Endodermal cell (in vitro differentiated cells): ENCODE measurements around the gene OXSR1. TPM values are rescaled to one million over a fixed set of nuclear protein-coding genes. Genes with fewer than 3 reads are reported as not detected.

Source experiments
- DNase-seq: peaks from one replicate; pipeline ENCODE4 v3.0.0-alpha.2; 2017
- H3K27ac ChIP-seq: 2 replicates; pipeline ENCODE4 v1.5.1; 2013; ENCODE audit warnings: mild to moderate bottlenecking, low read depth, low read length, moderate library complexity
- H3K27me3 ChIP-seq: 2 replicates; pipeline ENCODE4 v1.6.1; 2013; ENCODE audit warnings: mild to moderate bottlenecking, low read length, moderate library complexity; ENCODE audit not compliant: insufficient read depth, control insufficient read depth, poor library complexity, severe bottlenecking
- H3K36me3 ChIP-seq: 2 replicates; pipeline ENCODE4 v1.7.0; 2013; ENCODE audit warnings: mild to moderate bottlenecking, low read length, moderate library complexity; ENCODE audit not compliant: control insufficient read depth, insufficient read depth
- H3K4me1 ChIP-seq: one replicate; pipeline ENCODE4 v1.7.0; 2013; ENCODE audit warnings: low read length; ENCODE audit not compliant: control insufficient read depth, insufficient read depth
- H3K4me3 ChIP-seq: 2 replicates; pipeline ENCODE4 v1.5.1; 2013; ENCODE audit warnings: mild to moderate bottlenecking, low read length, moderate library complexity
- H3K9ac ChIP-seq: 2 replicates; pipeline ENCODE4 v1.6.1; 2013; ENCODE audit warnings: mild to moderate bottlenecking, low read length, moderate library complexity; ENCODE audit not compliant: poor library complexity, severe bottlenecking; ENCODE audit errors: extremely low read depth
- H3K9me3 ChIP-seq: 2 replicates; pipeline ENCODE4 v1.6.1; 2013; ENCODE audit warnings: mild to moderate bottlenecking, low read length, moderate library complexity; ENCODE audit not compliant: control insufficient read depth
- H3K27ac Mint-ChIP-seq: 2 replicates; pipeline ENCODE4 v1.8.0; 2020; ENCODE audit warnings: mixed read lengths
- H3K27me3 Mint-ChIP-seq: 2 replicates; pipeline ENCODE4 v1.8.0; 2021; ENCODE audit warnings: mild to moderate bottlenecking, mixed read lengths; ENCODE audit not compliant: insufficient read depth
- H3K36me3 Mint-ChIP-seq: 2 replicates; pipeline ENCODE4 v1.8.0; 2020; ENCODE audit warnings: low read depth, mixed read lengths
- H3K4me1 Mint-ChIP-seq: 2 replicates; pipeline ENCODE4 v1.8.0; 2020; ENCODE audit warnings: mixed read lengths
- H3K4me3 Mint-ChIP-seq: 2 replicates; pipeline ENCODE4 v1.8.0; 2020; ENCODE audit warnings: mild to moderate bottlenecking, moderate library complexity, mixed read lengths
- H3K9me3 Mint-ChIP-seq: 2 replicates; pipeline ENCODE4 v1.8.0; 2020; ENCODE audit warnings: mild to moderate bottlenecking, mixed read lengths
- WGBS, 2 experiments: methylation state at CpG; one replicate each; pipeline versions ENCODE4 v1.1.5 to v1.1.7; 2013; ENCODE audit warnings: missing lambda C conversion rate in 2 of 2, mixed read lengths in 1 of 2; ENCODE audit not compliant: insufficient coverage in 1 of 2, insufficient read length in 1 of 2; 5-methylcytosine and 5-hydroxymethylcytosine counted together
- total RNA-seq, 2 donors: library from RNA; stranded (reverse); fragmentation: NEBNext Ultra II Directional in 1 of 2; extraction: Animal tissue kit (Norgen Biotek cat#: 25700) in 1 of 2; gene quantifications; 2 replicates in 1 of 2; 3 replicates in 1 of 2; pipeline ENCODE4 v1.2.1, GENCODE V29; 2021
- TF ChIP-seq, protein P1 (sequence below): fragments of 200-600 bp; sonication (generic); conservative IDR thresholded peaks from 2 replicates; pipeline ENCODE4 v1.5.0; 2021; ENCODE audit warnings: antibody characterized with exemption, mild to moderate bottlenecking

Gene OXSR1
- total RNA-seq, 2 donors from 2014 or later, result 41.9 to 55.5 TPM

DNA sequence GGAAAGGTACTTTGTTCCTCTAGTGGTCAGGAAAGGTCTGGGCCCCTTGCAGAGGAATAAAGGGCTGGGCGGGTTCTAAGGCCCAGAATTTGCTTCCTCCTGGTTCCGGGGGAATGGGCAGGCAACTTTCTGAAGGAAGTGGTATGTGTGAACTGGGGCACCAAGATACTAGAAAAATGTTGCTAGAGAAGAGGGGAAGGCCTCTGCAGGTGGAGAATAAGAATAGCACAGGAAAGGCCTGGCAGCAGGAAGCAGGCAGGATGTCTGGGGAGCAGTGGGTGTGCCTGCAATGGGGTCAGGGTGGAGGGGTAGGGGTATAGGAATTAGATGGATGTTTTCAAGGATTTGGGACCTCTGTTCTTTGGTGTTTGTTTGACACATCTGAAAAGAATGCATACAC is 102.3 kb downstream of the OXSR1 start:
- H3K36me3 ChIP-seq, result no peaks in the 10 kb centered on the region
- no peak overlapping the region for H3K4me3 ChIP-seq
- Mint-ChIP-seq H3K27ac (no peak overlapping the region), H3K36me3 (no peaks in the 10 kb centered on the region), H3K27me3 (peaks cover 3% of the 10 kb centered on the region), H3K4me1 (peaks cover 11% of the 10 kb centered on the region), H3K9me3 (no peaks in the 10 kb centered on the region), H3K4me3 (no peak overlapping the region)
- no peaks in the 10 kb centered on the region for H3K4me1 ChIP-seq
- no peaks in the 10 kb centered on the region for H3K27me3 ChIP-seq
- WGBS, 2 experiments, result 78 to 80% methylated on average over 1 to 2 of the region's 2 CpGs
- TF ChIP-seq, protein P1, sequence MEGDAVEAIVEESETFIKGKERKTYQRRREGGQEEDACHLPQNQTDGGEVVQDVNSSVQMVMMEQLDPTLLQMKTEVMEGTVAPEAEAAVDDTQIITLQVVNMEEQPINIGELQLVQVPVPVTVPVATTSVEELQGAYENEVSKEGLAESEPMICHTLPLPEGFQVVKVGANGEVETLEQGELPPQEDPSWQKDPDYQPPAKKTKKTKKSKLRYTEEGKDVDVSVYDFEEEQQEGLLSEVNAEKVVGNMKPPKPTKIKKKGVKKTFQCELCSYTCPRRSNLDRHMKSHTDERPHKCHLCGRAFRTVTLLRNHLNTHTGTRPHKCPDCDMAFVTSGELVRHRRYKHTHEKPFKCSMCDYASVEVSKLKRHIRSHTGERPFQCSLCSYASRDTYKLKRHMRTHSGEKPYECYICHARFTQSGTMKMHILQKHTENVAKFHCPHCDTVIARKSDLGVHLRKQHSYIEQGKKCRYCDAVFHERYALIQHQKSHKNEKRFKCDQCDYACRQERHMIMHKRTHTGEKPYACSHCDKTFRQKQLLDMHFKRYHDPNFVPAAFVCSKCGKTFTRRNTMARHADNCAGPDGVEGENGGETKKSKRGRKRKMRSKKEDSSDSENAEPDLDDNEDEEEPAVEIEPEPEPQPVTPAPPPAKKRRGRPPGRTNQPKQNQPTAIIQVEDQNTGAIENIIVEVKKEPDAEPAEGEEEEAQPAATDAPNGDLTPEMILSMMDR, result peak; percentile 48
- H3K9me3 ChIP-seq, result no peaks in the 10 kb centered on the region
- DNase-seq, result peak; percentile 62
- no peak overlapping the region for H3K27ac ChIP-seq
- H3K9ac ChIP-seq, result no peak overlapping the region

GRCh38 chr3:38268087-38268486 is 102.8 kb downstream of the OXSR1 start:
- TF ChIP-seq, protein P1, result no peak
- Mint-ChIP-seq H3K4me3 (no peak overlapping the region), H3K36me3 (no peaks in the 10 kb centered on the region), H3K9me3 (no peaks in the 10 kb centered on the region), H3K4me1 (peaks cover 11% of the 10 kb centered on the region), H3K27me3 (peaks cover 3% of the 10 kb centered on the region), H3K27ac (no peak overlapping the region)
- Histone ChIP-seq H3K9me3 (no peaks in the 10 kb centered on the region), H3K4me1 (no peaks in the 10 kb centered on the region), H3K4me3 (no peak overlapping the region), H3K27ac (no peak overlapping the region), H3K36me3 (no peaks in the 10 kb centered on the region), H3K27me3 (no peaks in the 10 kb centered on the region), H3K9ac (no peak overlapping the region)
- WGBS, 2 experiments, result 82 to 100% methylated on average over 4 to 5 of the region's 5 CpGs
- no peak for DNase-seq

DNA sequence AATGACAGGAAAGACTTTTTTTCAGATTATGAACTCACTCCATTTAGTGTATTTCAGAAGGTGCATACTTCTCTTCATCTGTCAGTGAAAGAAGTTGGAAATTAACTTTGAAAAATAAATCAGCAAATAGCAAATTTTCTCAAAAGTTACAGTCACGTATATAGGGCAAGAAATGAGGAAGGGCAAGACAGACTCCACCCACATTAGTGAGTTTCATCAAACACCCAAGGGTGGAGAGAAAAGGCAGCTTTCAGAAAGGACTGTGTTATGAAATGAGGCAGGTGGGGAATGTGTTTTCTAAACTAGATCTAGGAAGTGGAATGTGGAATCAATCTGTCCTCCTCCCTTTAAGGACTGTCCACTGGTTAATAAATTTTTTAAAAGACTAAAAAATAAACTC is 103.2 kb downstream of the OXSR1 start:
- Histone ChIP-seq H3K4me1 (no peaks in the 10 kb centered on the region), H3K36me3 (no peaks in the 10 kb centered on the region), H3K27ac (no peak overlapping the region), H3K27me3 (no peaks in the 10 kb centered on the region), H3K9ac (no peak overlapping the region), H3K4me3 (no peak overlapping the region), H3K9me3 (no peaks in the 10 kb centered on the region)
- no peak overlapping the region for H3K27ac Mint-ChIP-seq
- H3K9me3 Mint-ChIP-seq, result no peaks in the 10 kb centered on the region
- H3K4me3 Mint-ChIP-seq, result no peak overlapping the region
- H3K4me1 Mint-ChIP-seq, result peaks cover 11% of the 10 kb centered on the region
- no peak for DNase-seq
- TF ChIP-seq, protein P1, result no peak
- H3K27me3 Mint-ChIP-seq, result peaks cover 3% of the 10 kb centered on the region
- WGBS, 2 experiments, result 93% methylated on average over 1 of the region's 1 CpG; no CpG with 5 or more reads in 1 of the 2 experiments
- no peaks in the 10 kb centered on the region for H3K36me3 Mint-ChIP-seq
